Skin epidermis (tissue), 12 donors: ENCODE results near the gene PSG3.
"Not testable (repeated sequence)": the region's sequence is repeated elsewhere in the genome, so short reads cannot be mapped to it uniquely, and the experiment has no call there.

ENCODE experiments used
- H3K27ac ChIP-seq, 21 experiments: fragments of 200-600 bp; sonication (generic) in 11 of 21; one replicate each; pipeline ENCODE4 v1.5.0; 2020; ENCODE audit warnings: mild to moderate bottlenecking in 3 of 21, inconsistent platforms in 2 of 21, moderate library complexity in 2 of 21
- H3K4me3 ChIP-seq, 7 experiments: fragments of 200-600 bp; sonication (generic) in 2 of 7; one replicate each; pipeline ENCODE4 v1.5.0; 2020; ENCODE audit warnings: inconsistent platforms in 2 of 7, mild to moderate bottlenecking in 2 of 7, moderate library complexity in 1 of 7

The PSG3 gene

GRCh38 chr19:42697884-42698283 lies 42.4 kb downstream of the PSG3 start:
- Histone ChIP-seq H3K4me3 (no peak overlapping the region), H3K27ac (no peak overlapping the region)

GRCh38 chr19:42695811-42696503 lies 44.3 kb downstream of the PSG3 start:
- H3K27ac ChIP-seq: no peak overlapping the region
- no peak overlapping the region for H3K4me3 ChIP-seq

- Histone ChIP-seq H3K27ac (no peak overlapping the region), H3K4me3 (no peak overlapping the region)
These were observed 46.4 kb downstream of the PSG3 start for GRCh38 chr19:42693760-42694350.

- Histone ChIP-seq H3K4me3 (no peak overlapping the region), H3K27ac (no peak overlapping the region)
These were observed 56.3 kb downstream of the PSG3 start for GRCh38 chr19:42683917-42684513.

GRCh38 chr19:42676326-42676725 lies 64.0 kb downstream of the PSG3 start:
- not testable (repeated sequence) for H3K4me3 ChIP-seq

GRCh38 chr19:42674549-42674948 lies 65.7 kb downstream of the PSG3 start:
- H3K27ac ChIP-seq, H3K4me3 ChIP-seq: not testable (repeated sequence)

More at GRCh38 chr19:42676326-42676725, 64.0 kb downstream of the PSG3 start:
- H3K27ac ChIP-seq: not testable (repeated sequence)
